Neuron (in vitro differentiated cells): ENCODE measurements around the gene SLC37A2.
"Not testable (repeated sequence)": the region's sequence is repeated elsewhere in the genome, so short reads cannot be mapped to it uniquely, and the experiment has no call there.

ENCODE experiments used
- H2AFZ ChIP-seq: one replicate; pipeline ENCODE4 v1.6.1; 2013; ENCODE audit warnings: low read depth, mild to moderate bottlenecking, inconsistent platforms, low read length, moderate library complexity
- H3K27me3 ChIP-seq: one replicate; pipeline ENCODE4 v1.6.1; 2013; ENCODE audit warnings: low read length; ENCODE audit not compliant: insufficient read depth
- H3K36me3 ChIP-seq: one replicate; pipeline ENCODE4 v1.6.1; 2013; ENCODE audit warnings: low read length; ENCODE audit not compliant: insufficient read depth
- H3K4me1 ChIP-seq: one replicate; pipeline ENCODE4 v1.6.1; 2013; ENCODE audit warnings: low read length; ENCODE audit not compliant: insufficient read depth
- H3K4me3 ChIP-seq: 2 replicates; pipeline ENCODE4 v1.5.1; 2013; ENCODE audit warnings: mild to moderate bottlenecking, low read length, moderate library complexity
- H3K9me3 ChIP-seq: one replicate; pipeline ENCODE4 v1.6.1; 2013; ENCODE audit warnings: low read length

The SLC37A2 gene

DNA sequence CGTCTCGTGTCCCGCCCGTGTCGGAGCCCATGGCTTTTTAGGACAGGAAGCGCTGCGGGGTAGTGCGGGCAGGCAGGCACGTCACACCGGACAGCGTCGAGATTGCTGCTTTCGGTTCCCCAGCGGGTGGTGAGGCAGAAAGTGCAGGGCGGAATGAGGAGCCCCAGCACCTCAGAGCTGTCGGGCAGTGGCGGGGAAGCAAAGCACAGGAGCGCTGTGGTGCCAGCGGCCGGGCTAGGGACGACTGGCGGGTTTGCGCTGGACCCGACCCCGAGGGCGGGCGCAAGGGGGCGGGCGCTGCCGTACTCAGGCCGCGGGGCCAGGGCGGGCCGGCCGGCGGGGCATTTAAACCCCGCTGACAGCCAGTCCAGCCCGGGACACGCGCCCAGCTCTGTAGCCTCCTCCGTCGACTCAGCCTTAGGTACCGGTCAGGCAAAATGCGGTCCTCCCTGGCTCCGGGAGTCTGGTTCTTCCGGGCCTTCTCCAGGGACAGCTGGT is at the start of gene SLC37A2:
Gene SLC37A2, plus strand, starts transcription at position 375 of the 498 bp plus-strand sequence. Its CDS starts 63 bp downstream, at position 438.
- Histone ChIP-seq H3K27me3 (peaks cover 26% of the 10 kb centered on the region), H3K4me3 (peak within 1 kb of the TSS; percentile 46), H2AFZ (peak within 1 kb of the TSS; percentile 66), H3K36me3 (no peaks in the 10 kb centered on the region), H3K4me1 (peaks cover 4% of the 10 kb centered on the region), H3K9me3 (no peaks in the 10 kb centered on the region)

DNA sequence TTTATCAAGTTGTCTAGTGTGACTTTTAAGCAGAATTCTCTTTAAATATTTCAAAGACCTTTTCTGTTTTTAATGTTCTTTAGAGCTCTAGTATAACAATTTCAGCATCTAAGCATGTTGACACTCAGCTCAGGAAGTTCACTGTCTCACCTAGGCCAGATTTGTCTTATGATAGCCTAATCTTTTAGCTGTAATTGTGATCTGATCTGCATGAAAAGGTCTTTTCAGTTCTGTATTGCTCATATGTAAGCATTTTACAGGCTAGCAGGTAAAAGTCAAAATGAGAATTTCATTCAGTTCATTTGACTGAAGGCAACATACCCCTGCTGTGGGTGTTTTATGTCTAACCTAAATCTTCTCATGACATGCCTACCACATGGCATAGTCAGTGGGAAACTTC is 46.7 kb upstream of the SLC37A2 start:
- no peak overlapping the region for H2AFZ ChIP-seq
- no peaks in the 10 kb centered on the region for H3K36me3 ChIP-seq
- H3K4me1 ChIP-seq: no peaks in the 10 kb centered on the region
- H3K4me3 ChIP-seq: no peak overlapping the region
- no peaks in the 10 kb centered on the region for H3K27me3 ChIP-seq
- H3K9me3 ChIP-seq: no peaks in the 10 kb centered on the region

DNA sequence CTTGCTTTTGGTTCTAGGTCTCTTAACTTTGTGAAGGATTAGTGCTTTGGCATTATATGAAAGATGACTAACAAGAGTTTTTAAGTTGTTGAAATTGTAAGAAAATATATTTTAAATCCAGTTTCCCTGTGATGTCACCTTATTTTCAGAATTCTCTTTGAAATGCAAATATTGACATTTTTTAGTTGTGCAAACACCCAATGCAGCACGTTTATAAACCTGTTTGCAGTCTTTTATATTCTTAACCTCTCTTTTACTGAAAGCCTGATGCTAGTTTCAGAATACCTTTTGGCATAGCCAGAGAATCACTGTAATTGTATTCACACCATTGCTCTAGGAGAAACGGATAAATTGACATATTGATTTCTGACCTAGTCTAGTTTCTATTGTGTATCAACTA is 42.8 kb upstream of the SLC37A2 start:
- Histone ChIP-seq H2AFZ (no peak overlapping the region), H3K9me3 (no peaks in the 10 kb centered on the region), H3K4me1 (no peaks in the 10 kb centered on the region), H3K36me3 (no peaks in the 10 kb centered on the region), H3K27me3 (no peaks in the 10 kb centered on the region), H3K4me3 (no peak overlapping the region)

DNA sequence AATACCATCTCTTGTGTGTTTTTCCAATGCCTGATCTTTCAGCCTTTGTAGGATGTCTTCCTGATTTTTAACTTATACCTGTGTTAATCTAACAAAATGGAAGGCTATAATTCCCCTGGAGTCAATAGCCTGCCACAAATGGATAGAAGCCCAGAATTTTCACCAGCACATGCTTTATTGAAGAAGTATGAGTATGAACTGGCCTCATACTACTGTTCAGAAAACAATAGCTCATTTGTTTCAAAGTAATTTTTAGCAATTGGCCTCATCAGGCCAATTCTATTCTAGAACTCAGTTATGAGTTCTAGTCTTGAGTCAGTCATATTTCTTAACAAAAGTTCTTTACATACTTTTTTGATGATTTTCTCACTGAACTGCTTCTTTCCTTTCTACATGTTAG is 40.6 kb upstream of the SLC37A2 start:
- Histone ChIP-seq H2AFZ (no peak overlapping the region), H3K36me3 (no peaks in the 10 kb centered on the region), H3K9me3 (no peaks in the 10 kb centered on the region), H3K27me3 (no peaks in the 10 kb centered on the region), H3K4me3 (no peak overlapping the region), H3K4me1 (no peaks in the 10 kb centered on the region)

DNA sequence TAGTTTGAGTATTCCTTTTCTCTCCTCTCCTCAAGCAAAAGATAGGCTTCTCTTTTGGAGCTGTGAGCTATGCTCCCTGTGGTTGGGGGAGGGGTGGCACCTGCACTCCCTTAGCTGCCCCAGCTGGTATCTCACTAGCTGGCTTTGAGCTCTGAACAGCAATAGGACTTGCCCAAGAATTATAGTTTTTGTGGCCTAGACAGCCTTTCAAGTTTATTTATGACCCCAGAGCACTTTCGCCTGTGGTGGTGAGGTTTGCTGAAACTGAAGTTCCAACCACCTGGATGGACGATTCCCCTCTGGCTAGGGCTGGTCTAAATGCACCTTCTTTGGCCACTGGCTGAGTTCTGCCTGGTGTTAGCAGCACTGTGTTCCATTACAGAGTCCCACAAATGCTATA is 37.1 kb upstream of the SLC37A2 start:
- Histone ChIP-seq H3K9me3 (no peaks in the 10 kb centered on the region), H3K27me3 (no peaks in the 10 kb centered on the region), H2AFZ (no peak overlapping the region), H3K4me1 (no peaks in the 10 kb centered on the region), H3K4me3 (no peak overlapping the region), H3K36me3 (no peaks in the 10 kb centered on the region)

DNA sequence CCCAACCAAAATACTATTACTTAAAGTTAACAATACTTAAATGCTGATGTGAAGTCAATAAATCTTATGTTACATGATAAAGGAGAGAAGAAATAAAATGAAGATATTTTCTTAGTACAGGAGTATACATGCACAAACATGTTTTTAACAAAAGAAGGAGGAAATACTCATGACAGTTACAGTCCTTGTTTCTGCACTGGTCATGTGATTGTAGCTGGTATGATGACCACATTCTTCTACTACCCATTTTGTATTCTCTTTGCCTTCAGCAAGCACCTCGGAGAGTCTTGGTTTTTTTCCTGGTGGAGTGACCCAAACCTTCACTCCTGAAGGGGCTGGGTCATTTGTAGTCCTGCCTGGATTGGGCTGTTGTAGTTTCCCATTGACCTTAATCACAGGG is 33.7 kb upstream of the SLC37A2 start:
- not testable (repeated sequence) for H3K36me3 ChIP-seq, H3K4me1 ChIP-seq, H3K4me3 ChIP-seq, H2AFZ ChIP-seq, H3K9me3 ChIP-seq, H3K27me3 ChIP-seq

DNA sequence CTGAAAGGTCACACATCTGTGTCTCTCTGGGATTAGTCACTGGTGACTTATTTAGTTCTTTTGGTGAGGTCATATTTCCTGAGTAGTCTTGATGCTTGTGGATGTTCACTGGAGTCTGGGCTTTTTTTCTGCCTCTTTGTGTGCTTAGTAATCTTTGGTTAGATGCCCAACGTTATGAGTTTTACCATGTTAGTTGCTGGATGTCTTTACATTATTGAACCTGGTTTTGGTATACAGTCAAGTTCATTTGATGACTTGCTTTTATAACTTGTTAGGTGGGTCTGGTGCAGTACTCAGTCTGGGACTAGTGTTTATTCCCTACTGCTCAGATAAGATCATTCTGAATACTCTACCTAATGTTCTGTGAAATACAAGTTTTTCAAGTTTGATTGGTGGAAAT is 26.2 kb upstream of the SLC37A2 start:
- Histone ChIP-seq H3K4me3 (no peak overlapping the region), H3K27me3 (no peaks in the 10 kb centered on the region), H2AFZ (no peak overlapping the region), H3K4me1 (no peaks in the 10 kb centered on the region), H3K36me3 (no peaks in the 10 kb centered on the region), H3K9me3 (no peaks in the 10 kb centered on the region)

DNA sequence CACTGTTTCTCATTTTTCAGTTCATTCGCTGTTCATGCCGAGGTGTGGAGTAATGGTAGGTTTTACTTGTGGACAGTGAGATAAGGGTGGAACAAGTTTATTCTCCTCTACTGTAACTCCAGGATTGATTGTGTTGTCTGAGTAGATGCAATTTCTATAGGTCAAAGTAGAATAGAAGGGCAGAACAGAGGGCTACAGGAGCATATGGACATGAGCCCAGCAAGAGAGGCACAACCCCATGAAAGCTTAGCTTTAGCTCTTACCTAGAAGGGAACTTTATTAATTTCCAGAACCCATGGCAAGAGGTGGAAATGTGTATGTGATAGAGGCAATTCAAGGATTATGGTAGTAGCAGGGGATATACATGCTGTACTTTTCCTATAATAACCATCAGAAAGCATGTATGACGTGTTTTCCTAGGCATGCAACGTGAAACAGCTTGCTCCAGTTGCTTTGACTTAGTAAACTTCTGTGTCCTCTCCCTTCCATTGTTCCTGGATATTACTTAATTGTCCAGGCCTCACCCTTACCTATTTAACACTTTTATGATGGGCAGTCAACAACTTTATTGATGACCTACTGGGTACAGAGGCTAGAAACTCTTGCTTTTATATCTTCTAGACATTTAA is 13.8 kb upstream of the SLC37A2 start:
- H3K36me3 ChIP-seq: no peaks in the 10 kb centered on the region
- H3K9me3 ChIP-seq: no peaks in the 10 kb centered on the region
- no peaks in the 10 kb centered on the region for H3K4me1 ChIP-seq
- H3K4me3 ChIP-seq: no peak overlapping the region
- no peaks in the 10 kb centered on the region for H3K27me3 ChIP-seq
- H2AFZ ChIP-seq: no peak overlapping the region

DNA sequence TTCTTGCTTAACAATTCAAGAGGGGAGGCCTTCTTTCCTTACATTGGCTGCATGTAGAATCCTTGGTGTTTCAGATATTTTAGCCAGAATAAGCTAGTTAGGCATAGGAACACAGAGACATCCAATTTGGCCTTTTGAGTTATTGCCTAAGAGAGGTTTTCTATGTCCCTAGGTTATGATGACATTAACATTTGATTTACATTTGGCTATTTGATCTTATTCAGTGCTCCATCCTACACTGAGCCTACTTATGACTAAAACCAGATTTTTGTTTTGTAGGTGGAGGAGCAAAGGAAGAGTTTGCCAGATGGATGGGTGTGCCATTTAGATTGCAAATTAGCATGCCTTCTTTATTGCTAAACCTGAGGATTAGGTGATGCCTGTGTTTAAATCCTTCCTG is 11.1 kb upstream of the SLC37A2 start:
- no peaks in the 10 kb centered on the region for H3K27me3 ChIP-seq
- H3K4me3 ChIP-seq: no peak overlapping the region
- no peak overlapping the region for H2AFZ ChIP-seq
- H3K36me3 ChIP-seq: no peaks in the 10 kb centered on the region
- H3K9me3 ChIP-seq: no peaks in the 10 kb centered on the region
- no peaks in the 10 kb centered on the region for H3K4me1 ChIP-seq

DNA sequence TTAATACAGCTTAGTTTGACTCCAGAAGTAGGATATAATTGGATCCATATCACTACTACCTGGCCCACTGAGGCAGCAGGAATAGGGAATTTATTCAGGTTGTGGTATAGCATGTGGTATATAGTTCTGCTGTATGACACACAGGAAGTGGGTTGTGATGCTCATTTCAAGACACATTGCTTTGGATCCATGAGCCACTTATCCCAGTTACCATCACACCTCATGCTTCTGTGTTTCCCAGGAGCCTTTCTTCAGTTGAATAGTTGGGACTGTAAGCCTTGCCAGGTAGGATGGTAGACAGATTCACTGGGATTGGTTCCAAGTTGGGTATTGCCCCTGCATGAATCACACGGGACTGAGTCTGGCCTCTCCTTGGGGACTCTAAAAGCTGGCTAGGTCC is 9.9 kb upstream of the SLC37A2 start:
- Histone ChIP-seq H3K4me1 (no peaks in the 10 kb centered on the region), H3K36me3 (no peaks in the 10 kb centered on the region), H3K27me3 (no peaks in the 10 kb centered on the region), H3K9me3 (no peaks in the 10 kb centered on the region), H2AFZ (no peak overlapping the region), H3K4me3 (no peak overlapping the region)

DNA sequence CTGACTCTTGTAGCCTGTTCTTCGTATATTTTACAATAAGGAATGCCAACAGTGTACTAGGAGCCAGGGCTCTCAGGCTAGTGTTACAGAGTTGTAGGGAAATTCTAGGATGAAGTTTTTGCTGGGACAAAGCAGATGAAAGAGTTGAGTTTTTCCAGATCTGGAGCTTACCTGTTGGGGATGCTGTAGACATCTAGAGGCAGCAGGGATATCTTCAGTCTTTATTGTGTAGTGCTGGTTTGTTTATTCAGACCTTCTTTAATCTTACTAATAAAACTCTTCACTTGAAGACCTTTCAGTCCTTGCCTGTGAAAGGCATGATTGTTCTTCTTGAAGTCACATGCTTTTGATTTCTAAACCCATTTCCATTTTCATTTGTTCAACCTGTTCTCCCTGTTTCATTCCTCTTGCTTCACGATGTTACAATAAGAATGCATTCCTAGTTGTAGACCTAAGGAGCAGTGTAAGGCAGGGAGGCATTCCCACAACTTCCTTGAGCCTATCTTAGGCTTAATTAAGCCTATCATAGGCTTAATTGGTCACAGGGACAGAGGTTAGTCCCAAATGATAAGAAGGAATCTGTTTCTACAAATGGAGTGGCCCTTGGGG is 7.9 kb upstream of the SLC37A2 start:
- H3K4me1 ChIP-seq: no peaks in the 10 kb centered on the region
- H3K4me3 ChIP-seq: no peak overlapping the region
- H3K36me3 ChIP-seq: no peaks in the 10 kb centered on the region
- no peak overlapping the region for H2AFZ ChIP-seq
- no peaks in the 10 kb centered on the region for H3K27me3 ChIP-seq
- no peaks in the 10 kb centered on the region for H3K9me3 ChIP-seq

DNA sequence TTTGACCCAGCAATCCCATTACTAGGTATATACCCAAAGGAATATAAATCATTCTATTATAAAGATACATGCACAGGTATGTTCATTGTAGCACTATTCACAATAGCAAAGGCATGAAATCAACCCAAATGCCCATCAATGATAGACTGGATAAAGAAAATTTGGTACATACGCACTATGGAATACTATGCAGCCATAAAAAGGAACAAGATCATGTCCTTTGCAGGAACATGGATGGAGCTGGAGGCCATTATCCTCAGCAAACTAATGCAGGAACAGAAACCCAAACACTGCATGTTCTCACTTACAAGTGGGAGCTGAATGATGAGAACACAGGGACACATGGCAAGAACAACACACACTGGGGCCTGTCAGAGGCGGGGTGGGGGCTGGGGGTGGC is 7.0 kb upstream of the SLC37A2 start:
- not testable (repeated sequence) for H3K27me3 ChIP-seq, H3K4me3 ChIP-seq, H3K9me3 ChIP-seq, H3K4me1 ChIP-seq, H2AFZ ChIP-seq, H3K36me3 ChIP-seq

DNA sequence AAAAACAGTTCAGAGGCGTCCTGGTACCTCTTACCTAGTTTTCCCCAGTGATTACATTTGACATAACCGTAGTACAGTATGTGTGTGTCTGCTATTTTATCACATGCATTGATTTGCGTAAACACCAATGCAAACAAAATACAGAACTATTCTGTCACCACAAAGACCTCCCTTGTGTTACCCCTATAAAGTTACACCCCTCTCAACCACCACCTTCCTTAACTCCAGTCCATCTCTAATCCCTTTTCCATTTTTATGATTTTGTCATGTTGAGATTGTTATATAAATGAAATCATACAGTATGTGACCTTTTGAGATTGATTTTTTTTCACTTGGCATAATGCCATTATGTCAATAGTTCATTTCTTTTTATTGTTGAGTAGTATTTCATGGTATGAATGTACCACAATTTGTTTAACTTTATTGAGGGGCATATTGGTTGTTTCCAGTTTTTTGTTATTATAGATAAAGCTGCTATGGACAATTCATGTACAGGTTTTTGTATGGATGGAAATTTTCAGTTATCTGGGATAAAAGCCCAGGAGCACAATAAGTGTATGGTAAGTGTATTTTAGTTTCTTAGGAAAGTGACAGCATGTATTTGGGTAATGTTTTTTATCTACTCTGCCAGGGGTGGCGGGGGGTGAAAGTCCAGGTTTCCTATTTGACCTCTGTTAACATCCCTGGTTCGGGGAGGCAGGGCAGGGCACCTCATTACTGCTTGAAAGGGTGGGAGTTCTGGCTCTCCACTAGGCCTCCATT is 6.0 kb upstream of the SLC37A2 start:
- no peak overlapping the region for H2AFZ ChIP-seq
- no peaks in the 10 kb centered on the region for H3K4me1 ChIP-seq
- H3K36me3 ChIP-seq: no peaks in the 10 kb centered on the region

More for the DNA sequence above, 6.0 kb upstream of the SLC37A2 start:
- Histone ChIP-seq H3K27me3 (peaks cover 6% of the 10 kb centered on the region), H3K9me3 (no peaks in the 10 kb centered on the region), H3K4me3 (no peak overlapping the region)
